GF-D8 (cell line): ENCODE measurements around the gene ADGRD2.

Experiments
- DNase-seq: peaks from one replicate; lab custom pipeline; 2025; lab: John Stamatoyannopoulos, UW

ADGRD2 gene

DNA sequence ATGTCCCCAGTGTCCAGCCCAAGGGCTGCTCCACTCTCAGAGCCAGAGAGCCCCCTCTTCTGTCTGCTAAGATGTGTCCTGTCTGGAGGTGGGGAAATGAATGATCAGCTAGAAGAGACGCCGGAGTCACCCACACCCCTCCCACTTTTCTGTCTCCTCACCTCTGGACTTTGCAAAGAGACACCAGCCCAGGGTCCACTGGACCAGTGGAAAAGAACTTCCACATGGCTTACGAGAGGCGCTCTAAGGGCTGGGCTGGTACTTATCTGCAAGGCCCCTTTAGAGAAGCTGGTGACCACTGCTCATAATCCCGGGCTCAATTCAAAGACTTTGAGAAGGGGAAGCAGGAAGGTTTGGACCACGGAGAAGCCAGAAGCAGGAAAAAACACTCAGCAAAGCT lies 47.8 kb downstream of the ADGRD2 start:
- no peak for DNase-seq

DNA sequence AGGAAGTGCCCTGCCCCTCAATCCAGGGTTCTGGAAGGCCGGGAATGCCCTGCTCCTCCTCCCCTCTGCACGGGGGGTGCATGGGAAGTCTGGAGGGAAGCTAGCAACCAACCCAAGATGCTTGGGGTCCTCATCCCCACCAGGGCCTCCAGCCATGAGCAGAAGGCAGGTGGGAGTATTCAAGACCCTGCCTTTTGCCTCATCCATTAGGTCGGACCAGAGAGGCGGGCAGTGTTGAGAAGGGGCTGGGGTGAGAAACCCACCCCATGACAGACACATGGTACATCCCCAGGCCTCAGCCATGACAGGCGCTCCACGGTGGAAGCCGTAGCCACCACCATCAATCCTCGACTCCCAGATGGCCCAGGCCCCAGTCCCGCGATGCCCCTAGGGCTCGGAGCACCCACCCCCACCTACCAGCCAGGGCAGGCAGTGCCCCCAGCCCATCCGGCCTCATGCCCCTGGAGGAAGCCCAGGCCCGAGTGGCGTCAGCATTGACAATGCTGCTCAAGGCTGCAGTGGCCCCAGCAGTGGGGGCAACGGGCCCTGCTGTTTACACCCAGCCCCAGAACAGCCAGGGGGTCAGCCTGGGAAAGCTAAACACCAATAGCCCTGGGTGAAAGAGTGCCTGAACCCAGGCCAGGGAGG lies 48.4 kb downstream of the ADGRD2 start:
- no peak for DNase-seq

DNA sequence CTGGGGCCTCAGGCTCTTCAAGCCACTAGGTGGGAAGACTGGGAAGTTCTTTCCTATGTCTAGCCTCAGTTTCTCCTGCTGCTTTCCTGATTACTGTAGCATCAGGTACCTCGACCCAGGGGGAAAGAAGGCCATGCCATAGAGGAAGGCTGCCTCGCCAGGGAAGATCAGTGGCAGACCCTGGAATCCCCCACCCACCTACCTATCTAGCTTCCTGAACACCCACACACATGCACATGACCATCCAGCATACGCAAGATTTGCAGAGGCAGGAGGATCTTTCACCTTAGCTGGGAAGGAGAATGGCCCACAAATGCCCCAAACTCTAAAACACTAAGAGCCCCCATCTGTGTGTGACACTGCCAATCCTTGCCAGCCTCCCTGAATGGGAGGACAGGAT lies 49.0 kb downstream of the ADGRD2 start:
- DNase-seq = no peak

DNA sequence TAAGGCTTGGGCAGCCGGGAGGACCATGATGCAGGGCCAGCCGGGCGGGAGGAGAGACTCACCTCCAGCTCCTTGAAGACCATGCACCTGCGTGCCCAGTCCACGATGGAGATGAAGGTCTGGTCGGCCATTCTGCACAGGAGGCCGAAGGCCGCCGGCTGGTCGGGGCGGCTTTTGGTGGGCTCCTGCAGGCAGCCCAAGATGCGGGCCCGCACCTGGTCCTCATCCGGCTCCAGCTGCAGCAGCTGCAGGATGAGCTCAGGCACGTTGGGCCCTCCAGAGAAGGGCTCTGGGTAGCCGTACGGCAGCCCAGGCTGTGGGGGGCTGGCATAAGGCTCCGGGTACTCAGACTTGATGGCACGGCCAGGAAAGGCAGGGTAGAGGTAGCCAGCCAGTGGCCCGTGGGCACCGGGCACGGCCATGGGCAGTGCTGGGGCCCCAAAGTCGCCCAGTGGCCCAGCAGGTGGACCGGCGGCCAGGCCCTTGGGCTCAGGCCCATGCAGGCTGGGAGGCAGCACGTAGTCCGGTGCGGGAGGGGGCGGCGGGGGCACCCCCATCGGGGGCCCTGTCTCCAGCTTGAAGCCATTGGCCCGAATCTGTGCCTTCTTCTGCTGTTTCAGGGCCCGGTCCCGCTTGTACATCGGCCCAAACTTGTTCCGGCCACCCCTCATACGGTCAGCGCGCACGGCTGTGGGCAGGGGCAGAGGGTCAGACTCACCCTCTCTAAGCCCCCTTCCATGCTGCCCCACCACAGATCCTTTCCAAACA lies 50.0 kb downstream of the ADGRD2 start:
- DNase-seq = no peak

GRCh38 chr9:124500796-124501611 lies 50.8 kb downstream of the ADGRD2 start:
- no peak for DNase-seq

GRCh38 chr9:124501771-124502320 lies 51.6 kb downstream of the ADGRD2 start:
- DNase-seq = no peak

DNA sequence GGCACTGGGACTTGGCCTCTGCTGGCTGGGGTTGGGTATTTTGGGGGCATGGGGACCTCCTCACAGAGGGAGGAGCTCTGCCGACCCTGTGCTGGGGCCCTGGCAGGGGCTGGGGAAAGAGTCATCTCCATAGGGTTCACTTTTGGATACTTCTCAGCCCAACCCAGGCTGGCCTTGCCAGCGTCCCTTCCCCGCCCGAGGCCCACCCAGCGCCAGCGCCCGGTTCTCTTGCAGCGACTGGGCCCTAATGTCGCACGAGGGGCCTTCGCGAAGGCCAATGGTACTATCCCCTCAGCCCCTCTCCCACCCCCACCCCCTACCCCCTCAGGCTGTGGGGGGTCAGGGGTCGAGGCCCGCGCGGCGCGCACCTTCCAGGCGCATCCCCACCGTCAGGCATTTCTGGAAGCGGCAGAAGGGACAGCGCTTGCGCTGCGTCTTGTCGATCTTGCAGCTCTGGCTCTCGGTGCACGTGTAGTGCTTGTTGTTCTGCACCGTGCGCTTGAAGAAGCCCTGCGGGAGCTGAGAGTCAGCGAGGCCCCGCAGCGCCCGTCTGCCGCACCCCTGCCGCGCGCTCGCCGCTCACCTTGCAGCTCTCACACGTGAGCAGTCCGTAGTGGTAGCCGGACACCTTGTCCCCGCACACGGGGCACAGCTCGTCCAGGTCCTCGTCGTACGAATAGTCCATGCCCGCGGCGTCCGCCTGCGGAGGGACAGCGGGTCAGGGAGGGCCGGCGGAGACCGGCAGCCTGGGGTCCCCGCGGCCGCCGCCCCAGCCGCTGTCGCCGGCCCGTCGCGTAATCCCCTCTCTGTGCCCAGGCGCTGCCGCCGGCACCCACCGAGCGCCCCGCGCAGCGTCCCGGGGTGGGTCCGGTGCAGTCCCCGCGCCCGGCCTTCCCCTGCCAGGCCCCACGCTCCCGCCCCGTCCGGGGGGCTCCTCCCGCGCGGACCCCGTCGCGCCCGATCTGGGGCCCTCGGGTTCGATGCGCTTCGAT lies 52.8 kb downstream of the ADGRD2 start:
- DNase-seq = no peak

GRCh38 chr9:124503713-124504529 lies 53.7 kb downstream of the ADGRD2 start:
- no peak for DNase-seq

GRCh38 chr9:124504530-124505005 lies 54.3 kb downstream of the ADGRD2 start:
- no peak for DNase-seq

DNA sequence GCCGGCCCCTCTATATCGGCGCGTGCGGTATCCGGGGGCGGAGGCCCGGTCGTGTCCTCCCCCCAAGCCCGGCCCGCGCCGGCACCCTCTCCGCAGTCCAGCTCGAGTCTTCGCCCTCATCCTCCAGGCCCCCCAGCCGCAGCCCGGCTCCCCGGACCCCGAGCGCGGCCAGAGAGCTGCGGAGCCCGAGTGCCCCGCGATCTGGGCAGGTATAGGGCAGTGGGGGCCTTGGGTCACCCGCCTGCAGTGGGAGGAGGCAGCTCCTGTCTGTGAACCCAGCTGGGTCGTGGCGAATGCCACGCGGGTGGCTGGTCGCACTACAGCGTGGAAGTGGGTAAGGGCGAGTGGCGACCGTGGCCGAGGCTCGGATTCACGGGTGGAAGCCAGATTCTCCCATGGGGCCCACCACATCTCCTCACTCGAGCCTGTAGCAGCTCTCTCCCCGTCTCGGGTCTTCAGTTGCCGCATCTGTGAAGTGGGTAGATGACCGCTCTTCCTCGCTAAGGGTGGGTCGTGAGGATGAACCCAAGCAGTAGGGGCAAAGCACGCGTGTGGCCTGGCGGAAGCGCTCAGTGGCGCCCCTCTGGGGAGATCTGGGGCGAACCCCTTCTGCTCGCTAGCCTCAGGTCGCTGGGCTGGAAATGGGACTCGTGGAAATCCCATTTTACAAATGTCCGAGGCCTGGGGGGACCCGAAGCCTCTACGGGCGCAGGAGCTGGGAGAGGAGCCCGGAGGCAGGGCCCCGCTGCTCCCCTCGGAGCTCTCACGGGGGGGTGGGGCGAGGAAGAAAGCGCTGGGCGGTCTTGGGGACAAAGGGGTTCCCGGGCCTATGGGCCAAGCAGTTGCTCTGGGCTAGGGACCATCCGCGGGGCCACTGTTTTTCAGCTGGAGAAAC lies 55.0 kb downstream of the ADGRD2 start:
- DNase-seq = no peak

DNA sequence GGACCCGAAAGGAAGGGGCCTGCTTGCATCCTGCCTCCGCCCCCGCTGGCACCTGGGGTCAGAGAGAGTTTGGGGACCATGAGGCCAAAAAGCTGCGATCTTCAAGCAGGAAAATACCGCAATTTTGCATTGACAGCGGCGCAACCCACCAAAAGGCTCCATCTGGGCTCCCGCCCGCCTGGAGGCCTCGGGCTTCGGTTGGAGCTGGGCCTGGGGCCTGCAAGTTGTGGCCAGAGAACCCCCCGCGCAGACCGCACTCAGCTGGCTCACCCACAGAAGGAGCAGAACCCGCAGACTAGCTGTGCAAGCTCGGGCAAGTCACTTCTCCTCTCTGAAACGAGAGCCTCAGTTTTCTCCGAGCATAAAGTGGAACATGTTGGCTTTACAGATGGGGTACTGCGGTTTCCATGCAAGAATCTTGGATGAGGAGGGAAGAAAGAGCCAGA lies 55.7 kb downstream of the ADGRD2 start:
- no peak for DNase-seq

GRCh38 chr9:124506433-124506832 lies 56.2 kb downstream of the ADGRD2 start:
- DNase-seq = no peak

GRCh38 chr9:124506931-124507879 lies 57.0 kb downstream of the ADGRD2 start, which contains the start of gene NR5A1:
Gene NR5A1, minus strand, starts transcription at chr9:124507399. Its CDS starts 4,004 bp downstream, at chr9:124503395.
- no peak for DNase-seq

DNA sequence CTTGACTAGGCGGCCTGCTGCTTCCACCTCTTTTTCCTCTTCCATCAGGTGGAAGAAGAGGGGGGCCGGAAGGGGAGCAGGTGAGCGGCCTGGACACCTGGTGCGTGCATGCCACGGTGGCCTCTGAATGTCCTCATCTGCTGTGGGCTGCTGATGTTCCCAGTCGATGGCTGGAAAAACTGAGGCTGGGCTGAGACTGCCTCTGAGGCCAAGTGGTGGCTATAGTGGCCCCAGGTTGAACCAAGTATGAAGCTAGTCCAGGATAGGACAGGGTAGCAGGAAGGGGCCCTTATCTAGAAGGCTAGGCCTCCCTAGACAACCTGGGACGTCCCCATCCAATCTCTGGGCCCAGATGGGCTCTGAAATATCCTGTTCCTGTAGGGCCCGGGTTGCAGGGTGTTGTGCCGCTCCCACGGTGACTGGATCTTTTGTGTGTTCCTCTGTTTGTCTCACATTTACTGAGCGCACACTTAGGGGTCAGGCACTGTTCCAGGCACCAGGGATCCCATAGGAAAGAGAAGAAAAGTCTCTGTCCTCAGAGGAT lies 57.7 kb downstream of the ADGRD2 start:
- DNase-seq = no peak

- no peak for DNase-seq
These were observed 60.6 kb downstream of the ADGRD2 start for GRCh38 chr9:124510650-124511425.

- DNase-seq = no peak
These were observed 61.2 kb downstream of the ADGRD2 start for GRCh38 chr9:124511426-124511840.
